Right lobe of liver (tissue), 6 donors: Measurements from ENCODE around the gene OR8D2. TPM values are rescaled to one million over a fixed set of nuclear protein-coding genes. Genes with fewer than 3 reads are reported as not detected.

Experiments used
- ATAC-seq, 4 donors: fragments of 200-7000 bp; cut with Tn5 transposase; one replicate each; pipeline ENCODE4 v1.9.1; 2020; ENCODE audit warnings: mild to moderate bottlenecking in 4 of 4, moderate library complexity in 4 of 4
- DNase-seq, 3 donors: peaks; one replicate each; pipeline ENCODE4 v3.0.0-alpha.2; 2020
- H3K27ac ChIP-seq, 3 donors: fragments of 200-600 bp; one replicate each; pipeline ENCODE4 v1.8.0; 2022
- H3K27me3 ChIP-seq, 2 donors: fragments of 200-600 bp; one replicate each; pipeline ENCODE4 v1.8.0; 2022
- H3K36me3 ChIP-seq, 4 donors: fragments of 200-600 bp; sonication (generic) in 1 of 4; one replicate each; pipeline versions ENCODE4 v1.5.1 to v1.8.0; 2017 to 2022; ENCODE audit warnings: control low read depth in 1 of 4
- H3K4me1 ChIP-seq, 4 donors: fragments of 200-600 bp; sonication (generic) in 1 of 4; one replicate each; pipeline versions ENCODE4 v1.5.1 to v1.8.0; 2017 to 2022; ENCODE audit warnings: control low read depth in 1 of 4
- H3K4me3 ChIP-seq, 3 donors: fragments of 200-600 bp; one replicate each; pipeline ENCODE4 v1.8.0; 2022
- H3K9me3 ChIP-seq, 4 donors: fragments of 200-600 bp; sonication (generic) in 1 of 4; one replicate each; pipeline versions ENCODE4 v1.5.1 to v1.8.0; 2017 to 2022; ENCODE audit warnings: control low read depth in 1 of 4
- POLR2A ChIP-seq: fragments of 450-650 bp; IDR thresholded peaks from one replicate; pipeline ENCODE4 v1.6.1; 2017; ENCODE audit warnings: antibody characterized with exemption, mild to moderate bottlenecking
- WGBS: methylation state at CpG from one replicate; pipeline ENCODE4 v1.1.6; 2018; ENCODE audit warnings: low coverage, low lambda C conversion rate; ENCODE audit not compliant: insufficient coverage; ENCODE audit errors: missing lambda C conversion rate; 5-methylcytosine and 5-hydroxymethylcytosine counted together
- intact Hi-C, 2 donors: fragments of 100-400 bp; cut with DNase I; formaldehyde crosslinking; loops; one replicate each; pipeline versions ENCODE4 v1.11.2 to v1.14.1; 2022
- total RNA-seq, 6 experiments: library from RNA; depleted of rRNA in 2 of 6; stranded (reverse); fragments of >200 nt in 2 of 6; fragmentation: NEBNext Ultra II Directional in 3 of 6; extraction: Animal tissue kit (Norgen Biotek cat#: 25700) in 3 of 6; gene quantifications; one replicate each; pipeline versions ENCODE4 v1.1.0 to v1.2.4, GENCODE V29; 2016 to 2023
- TF ChIP-seq, protein P1 (sequence below), 4 donors: fragments of 200-600 bp in 3 of 4; fragments of 450-650 bp in 1 of 4; IDR thresholded peaks; one replicate each; pipeline versions ENCODE4 v1.5.1 to v1.8.0; 2016 to 2022; ENCODE audit warnings: antibody characterized with exemption in 4 of 4, mild to moderate bottlenecking in 2 of 4
- donor health status: DM: no; HTN: yes; CAD: no.
- donor health status: DM: no; HTN: no; CAD: no.
- donor health status: DM: no; HTN: no; CAD: no.
- donor health status: DM: no; HTN: yes; CAD: no.
- donor health status: DM: no; HTN: yes; CAD: no.

OR8D2 gene
- total RNA-seq, 6 experiments from 2014 or later, result not detected

- H3K4me1 ChIP-seq, result no peaks in the 10 kb centered on the region
- no peak for ATAC-seq
- H3K27ac ChIP-seq, result no peak overlapping the region
- TF ChIP-seq, protein P1, sequence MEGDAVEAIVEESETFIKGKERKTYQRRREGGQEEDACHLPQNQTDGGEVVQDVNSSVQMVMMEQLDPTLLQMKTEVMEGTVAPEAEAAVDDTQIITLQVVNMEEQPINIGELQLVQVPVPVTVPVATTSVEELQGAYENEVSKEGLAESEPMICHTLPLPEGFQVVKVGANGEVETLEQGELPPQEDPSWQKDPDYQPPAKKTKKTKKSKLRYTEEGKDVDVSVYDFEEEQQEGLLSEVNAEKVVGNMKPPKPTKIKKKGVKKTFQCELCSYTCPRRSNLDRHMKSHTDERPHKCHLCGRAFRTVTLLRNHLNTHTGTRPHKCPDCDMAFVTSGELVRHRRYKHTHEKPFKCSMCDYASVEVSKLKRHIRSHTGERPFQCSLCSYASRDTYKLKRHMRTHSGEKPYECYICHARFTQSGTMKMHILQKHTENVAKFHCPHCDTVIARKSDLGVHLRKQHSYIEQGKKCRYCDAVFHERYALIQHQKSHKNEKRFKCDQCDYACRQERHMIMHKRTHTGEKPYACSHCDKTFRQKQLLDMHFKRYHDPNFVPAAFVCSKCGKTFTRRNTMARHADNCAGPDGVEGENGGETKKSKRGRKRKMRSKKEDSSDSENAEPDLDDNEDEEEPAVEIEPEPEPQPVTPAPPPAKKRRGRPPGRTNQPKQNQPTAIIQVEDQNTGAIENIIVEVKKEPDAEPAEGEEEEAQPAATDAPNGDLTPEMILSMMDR (IDR thresholded peaks at IDR 0.05), result no peak
- no peak for TF ChIP-seq POLR2A
- DNase-seq, result no peak
- H3K27me3 ChIP-seq, result no peaks in the 10 kb centered on the region
- H3K4me3 ChIP-seq, result no peak overlapping the region
- no peaks in the 10 kb centered on the region for H3K36me3 ChIP-seq
- intact Hi-C loops, result no loop called here
- 68% methylated on average over 1 of the region's 1 CpG for WGBS
- H3K9me3 ChIP-seq, result no peaks in the 10 kb centered on the region
Measured at GRCh38 chr11:124327775-124328174, 7.8 kb upstream of the OR8D2 start.

DNA sequence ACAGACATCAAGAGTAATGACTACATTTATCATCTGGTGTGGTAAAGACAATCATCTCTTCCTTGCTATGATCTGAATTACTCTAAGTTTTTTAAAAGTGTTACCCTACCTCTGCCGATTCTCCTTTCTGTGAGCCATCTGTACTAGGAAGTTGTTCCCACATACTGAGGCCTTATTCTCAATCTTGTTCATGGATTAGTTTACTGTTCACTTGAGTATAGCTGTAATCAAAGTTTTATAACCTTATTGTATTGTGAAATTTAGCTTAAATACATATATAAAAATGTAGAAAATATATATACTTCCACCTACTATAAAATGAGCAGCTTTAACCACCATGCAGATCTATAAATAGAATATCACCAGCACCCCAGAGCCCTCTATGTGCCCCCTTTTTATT is 2.4 kb upstream of the OR8D2 start:
- TF ChIP-seq, protein P1 (IDR thresholded peaks at IDR 0.05), result no peak
- no peak for TF ChIP-seq POLR2A
- no peaks in the 10 kb centered on the region for H3K36me3 ChIP-seq
- no peak overlapping the region for H3K4me3 ChIP-seq
- H3K27ac ChIP-seq, result no peak overlapping the region
- H3K4me1 ChIP-seq, result no peaks in the 10 kb centered on the region
- WGBS, result 53% methylated on average over 1 of the region's 1 CpG
- no peaks in the 10 kb centered on the region for H3K27me3 ChIP-seq
- no peak for ATAC-seq
- no peaks in the 10 kb centered on the region for H3K9me3 ChIP-seq
- no peak for DNase-seq
- intact Hi-C loops, result no loop called here

- Histone ChIP-seq H3K27ac (no peak overlapping the region), H3K4me3 (no peak overlapping the region), H3K27me3 (no peaks in the 10 kb centered on the region), H3K36me3 (no peaks in the 10 kb centered on the region), H3K4me1 (no peaks in the 10 kb centered on the region), H3K9me3 (no peaks in the 10 kb centered on the region)
- intact Hi-C loops, result no loop called here
- ATAC-seq, result no peak
- no peak for DNase-seq
- 27% methylated on average over 3 of the region's 3 CpGs for WGBS
- TF ChIP-seq POLR2A, result no peak
- TF ChIP-seq, protein P1 (IDR thresholded peaks at IDR 0.05), result no peak
Measured at GRCh38 chr11:124315052-124315451, 4.9 kb downstream of the OR8D2 start.

- ATAC-seq (no peak), DNase-seq (no peak)
- H3K27ac ChIP-seq, result no peak within 1 kb of the TSS
- H3K36me3 ChIP-seq, result no peaks in the 10 kb centered on the region
- no peak for TF ChIP-seq POLR2A
- TF ChIP-seq, protein P1 (IDR thresholded peaks at IDR 0.05), result no peak
- no peaks in the 10 kb centered on the region for H3K4me1 ChIP-seq
- no peak within 1 kb of the TSS for H3K4me3 ChIP-seq
- WGBS, result 59% methylated on average over 2 of the region's 2 CpGs
- no peaks in the 10 kb centered on the region for H3K9me3 ChIP-seq
- no peaks in the 10 kb centered on the region for H3K27me3 ChIP-seq
- intact Hi-C loops, result no loop called here
Measured at GRCh38 chr11:124313849-124314248, 6.1 kb downstream of the OR8D2 start, which contains the start of gene OR8D1. Gene OR8D1 (minus strand): TSS chr11:124313949. CDS start chr11:124310766, 3,183 bp downstream.

GRCh38 chr11:124313131-124313530 is 6.9 kb downstream of the OR8D2 start:
- TF ChIP-seq, protein P1 (IDR thresholded peaks at IDR 0.05), result no peak
- no peak for TF ChIP-seq POLR2A
- intact Hi-C loops, result no loop called here
- WGBS, result 72% methylated on average over 4 of the region's 4 CpGs
- no peak overlapping the region for H3K27ac ChIP-seq
- H3K27me3 ChIP-seq, result no peaks in the 10 kb centered on the region
- no peaks in the 10 kb centered on the region for H3K9me3 ChIP-seq
- H3K4me1 ChIP-seq, result no peaks in the 10 kb centered on the region
- ATAC-seq (no peak), DNase-seq (no peak)
- H3K36me3 ChIP-seq, result no peaks in the 10 kb centered on the region
- H3K4me3 ChIP-seq, result no peak overlapping the region
